Measurements from ENCODE around the gene KIF25.

The KIF25 gene

GRCh38 chr6:168039301-168039700, 41.8 kb downstream of the KIF25 start:
- DNase-seq: no peak

- no peak for DNase-seq
These were observed 42.4 kb downstream of the KIF25 start for GRCh38 chr6:168039849-168040248.

- no peak for DNase-seq
These were observed 43.5 kb downstream of the KIF25 start for GRCh38 chr6:168040856-168041496.

- no peak for DNase-seq
These were observed 44.5 kb downstream of the KIF25 start for GRCh38 chr6:168041928-168042327.

- DNase-seq: no peak
These were observed 45.1 kb downstream of the KIF25 start for GRCh38 chr6:168042426-168043192.

GRCh38 chr6:168043193-168043847, 45.8 kb downstream of the KIF25 start:
- peak; percentile 15 for DNase-seq

GRCh38 chr6:168043848-168044415, 46.5 kb downstream of the KIF25 start:
- DNase-seq: no peak

GRCh38 chr6:168044521-168045130, 47.2 kb downstream of the KIF25 start:
- no peak for DNase-seq

GRCh38 chr6:168045141-168045691, 47.7 kb downstream of the KIF25 start:
- no peak for DNase-seq

- DNase-seq: no peak
These were observed 48.5 kb downstream of the KIF25 start for GRCh38 chr6:168045706-168046620.

GRCh38 chr6:168046696-168047095, 49.2 kb downstream of the KIF25 start:
- DNase-seq: no peak

GRCh38 chr6:168047841-168048723, 50.6 kb downstream of the KIF25 start:
- DNase-seq: no peak

GRCh38 chr6:168048724-168049025, 51.2 kb downstream of the KIF25 start:
- DNase-seq: no peak

- no peak for DNase-seq
These were observed 51.8 kb downstream of the KIF25 start for GRCh38 chr6:168049277-168049676.

- no peak for DNase-seq
These were observed 52.3 kb downstream of the KIF25 start for GRCh38 chr6:168049706-168050224.

- no peak for DNase-seq
These were observed 52.9 kb downstream of the KIF25 start for GRCh38 chr6:168050225-168050880.

- DNase-seq: no peak
These were observed 53.6 kb downstream of the KIF25 start for GRCh38 chr6:168050881-168051586.

- no peak for DNase-seq
These were observed 54.2 kb downstream of the KIF25 start for GRCh38 chr6:168051648-168052047.

- DNase-seq: no peak
These were observed 54.9 kb downstream of the KIF25 start for GRCh38 chr6:168052291-168052891.
